ENCODE results near the gene ADGRB3.

The ADGRB3 gene

DNA sequence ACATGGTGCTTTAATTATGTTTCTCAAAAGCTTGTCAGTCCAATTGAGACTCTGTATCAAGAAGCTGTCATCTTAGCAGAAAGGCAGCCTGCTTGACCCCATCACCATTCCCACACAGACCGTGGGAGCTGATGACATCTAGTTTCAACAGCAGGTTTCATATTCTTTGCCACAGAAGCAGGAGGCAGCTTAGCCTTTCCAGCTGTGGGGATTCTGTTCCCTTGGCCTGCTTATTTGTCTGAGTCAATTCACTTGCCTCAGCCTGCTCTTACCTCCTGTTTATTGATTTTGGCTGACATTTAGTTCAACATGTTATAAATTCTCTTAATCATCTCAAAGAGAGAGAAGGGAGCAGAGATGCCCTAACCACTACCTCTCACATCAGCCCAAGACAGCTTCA is 527.7 kb downstream of the ADGRB3 start:
- no peak for DNase-seq

DNA sequence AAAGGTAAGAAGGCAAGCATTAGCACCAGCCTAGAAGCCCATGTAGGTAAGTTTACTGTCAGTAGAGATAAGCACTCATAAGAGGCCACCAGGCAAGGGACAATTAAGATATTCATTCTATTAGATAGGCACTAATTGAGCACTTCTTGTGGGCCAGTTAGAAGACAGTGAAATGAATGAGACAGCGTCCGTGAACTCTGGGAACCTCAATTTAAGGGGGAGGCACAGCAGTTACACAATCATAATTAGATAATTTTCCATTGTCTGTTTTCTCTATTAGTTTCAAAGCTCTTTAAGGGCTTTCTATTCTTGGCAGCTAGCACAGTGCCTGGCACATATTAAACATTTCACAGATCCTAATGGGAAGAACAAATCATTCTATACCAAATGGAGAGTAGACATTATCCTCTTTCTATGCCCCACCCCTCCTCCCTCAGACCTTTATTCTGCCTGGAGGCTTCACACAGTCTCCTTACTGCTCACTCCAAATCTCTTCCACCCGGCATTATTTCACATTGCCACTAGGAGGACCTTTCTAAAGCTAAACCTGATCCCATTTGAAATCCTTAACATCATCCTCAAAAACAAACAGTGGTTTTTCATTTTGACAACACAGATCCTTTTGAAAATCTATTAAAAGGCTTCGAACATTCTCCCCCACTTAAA is 529.6 kb downstream of the ADGRB3 start:
- DNase-seq = no peak

DNA sequence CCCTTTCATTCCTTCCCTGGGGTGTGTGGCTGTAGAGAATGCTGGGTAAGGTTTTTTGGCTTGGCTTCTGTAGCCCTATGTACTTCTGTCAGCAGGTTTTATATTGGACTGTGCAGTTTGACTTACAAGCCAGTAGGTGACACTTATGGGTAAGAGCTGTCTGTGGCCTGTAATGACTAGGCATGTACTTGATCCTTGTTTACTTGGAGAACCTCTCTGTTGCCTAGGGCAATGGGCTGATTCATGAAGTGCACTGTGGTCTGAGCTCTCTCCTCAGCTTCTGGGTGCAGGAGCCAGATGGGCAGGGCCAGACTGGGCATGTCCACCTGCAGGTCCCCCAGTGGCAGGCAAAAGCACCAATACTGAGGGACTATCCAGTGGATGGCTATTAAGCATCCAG is 544.6 kb downstream of the ADGRB3 start:
- DNase-seq = no peak

DNA sequence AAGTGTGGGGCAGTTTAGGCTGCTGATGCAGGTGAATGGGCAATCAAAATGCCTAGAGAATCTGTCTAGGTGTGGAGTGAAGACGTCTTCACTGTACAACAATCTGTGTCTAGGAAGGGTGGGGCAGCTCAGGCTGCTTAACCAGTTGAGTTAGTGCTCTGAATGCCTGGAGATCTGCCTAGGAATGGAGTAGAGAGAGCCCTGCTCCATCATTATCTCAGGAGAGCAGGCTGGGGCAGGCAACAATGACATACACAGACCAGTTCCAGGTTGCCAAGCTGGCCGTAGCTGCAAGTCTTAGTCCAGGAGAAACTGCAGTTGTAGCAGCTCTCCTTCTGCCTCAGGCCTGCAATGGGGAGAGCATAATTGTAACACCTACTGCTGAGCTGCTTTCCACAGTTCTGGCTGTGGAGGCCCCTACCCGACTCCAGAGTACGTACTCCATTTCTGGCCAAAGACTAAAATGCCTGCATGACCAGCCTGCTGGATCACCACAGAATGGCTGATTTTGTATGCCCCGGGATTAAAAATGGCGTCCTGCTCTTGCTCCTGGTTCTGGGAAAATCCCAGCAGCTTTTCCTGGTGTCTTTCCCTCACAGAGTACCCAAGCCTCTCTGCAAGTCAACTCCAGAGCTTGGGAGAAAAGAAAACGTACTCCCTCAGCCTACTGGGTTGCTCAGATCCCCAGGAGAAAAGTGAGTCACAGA is 545.4 kb downstream of the ADGRB3 start:
- no peak for DNase-seq

DNA sequence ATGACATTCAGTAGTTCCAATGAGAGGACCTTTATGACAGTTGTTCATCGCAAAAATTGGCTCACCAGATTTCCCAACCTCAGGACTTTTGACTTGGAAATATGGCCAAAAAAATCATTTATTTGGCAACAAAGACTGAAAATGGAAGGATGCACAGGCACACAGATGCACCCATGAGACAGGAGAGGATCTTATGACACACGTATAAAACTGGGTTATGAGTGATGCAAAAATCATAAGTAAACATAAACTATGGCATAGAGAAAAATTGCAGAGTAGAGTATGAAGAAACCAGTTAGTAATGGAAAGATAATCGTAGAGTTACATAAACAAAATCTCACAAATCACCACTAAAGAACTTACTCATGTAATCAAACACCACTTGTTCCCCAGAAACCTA is 546.9 kb downstream of the ADGRB3 start:
- no peak for DNase-seq

DNA sequence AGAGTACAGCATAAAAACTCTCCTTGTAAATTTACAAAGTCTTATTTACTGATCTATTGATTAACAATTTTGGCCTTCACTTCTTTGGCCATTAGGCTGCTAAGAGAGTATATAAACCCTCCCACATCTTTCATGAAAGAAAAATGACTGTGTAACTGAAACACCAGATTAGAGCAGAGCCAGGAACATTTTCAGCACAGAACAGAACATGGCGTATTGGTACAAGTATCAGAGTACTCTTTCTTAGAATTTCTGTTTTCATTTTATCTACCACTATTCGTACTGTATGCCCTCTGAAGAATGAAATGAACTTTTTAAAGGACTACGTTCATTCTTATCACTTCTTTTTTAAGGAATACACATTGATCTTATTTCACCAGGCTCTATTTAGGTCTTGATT is 550.2 kb downstream of the ADGRB3 start:
- no peak for DNase-seq

DNA sequence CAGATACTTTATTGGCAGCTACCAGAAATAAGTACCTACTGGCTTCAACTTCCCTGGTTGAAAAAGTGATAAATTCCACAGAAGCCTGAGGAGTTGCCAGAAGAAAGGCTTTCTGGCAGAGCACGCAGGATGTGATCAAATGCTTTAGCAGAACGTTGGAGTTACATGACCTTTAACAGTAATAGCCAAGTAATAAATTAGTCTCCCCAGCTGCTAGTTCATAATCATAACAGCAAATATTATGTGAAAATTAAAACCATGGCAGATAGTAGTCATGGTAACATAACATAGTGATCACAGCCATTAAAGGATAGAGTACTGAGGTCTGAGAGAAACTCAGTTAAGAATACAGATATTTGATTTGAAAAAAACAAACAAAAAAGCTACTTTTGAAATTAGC is 567.7 kb downstream of the ADGRB3 start:
- no peak for DNase-seq

DNA sequence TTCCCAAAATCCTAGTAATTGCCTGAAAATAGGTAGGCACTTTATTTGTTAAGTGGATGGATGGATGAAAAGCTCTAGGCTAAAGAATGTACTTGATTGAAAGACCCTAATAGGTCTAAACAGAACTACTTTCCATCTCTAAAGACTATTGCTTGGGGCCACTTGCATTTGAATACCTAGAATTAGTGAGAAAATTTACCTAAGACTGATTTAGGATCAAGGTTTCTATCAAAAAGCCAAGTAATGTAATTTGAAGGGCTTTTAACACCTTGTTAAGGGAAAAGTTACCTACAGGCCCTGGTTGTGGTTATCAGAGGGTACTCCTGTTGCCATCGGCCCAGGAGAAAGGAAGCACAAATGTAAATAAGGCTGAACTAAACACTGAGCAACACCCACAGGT is 581.0 kb downstream of the ADGRB3 start:
- DNase-seq = no peak

DNA sequence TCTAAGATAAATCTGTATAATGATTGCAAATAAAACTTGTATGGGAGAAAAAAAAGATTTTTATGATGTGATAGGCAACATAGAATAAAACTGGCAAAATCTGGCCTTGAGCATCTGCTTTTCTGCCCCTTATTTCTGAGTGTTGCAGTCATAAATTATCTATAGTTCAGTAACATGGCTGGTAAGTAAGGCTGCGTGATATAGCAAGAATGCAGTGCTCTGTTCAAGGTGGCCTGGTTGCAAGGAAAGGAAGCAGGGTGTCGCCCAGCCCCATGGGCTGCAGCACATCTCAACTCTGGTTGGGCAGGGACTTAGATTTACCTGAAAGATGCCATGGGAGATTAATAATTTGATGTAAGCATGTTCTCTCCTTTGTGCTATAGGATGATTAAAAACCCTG is 582.3 kb downstream of the ADGRB3 start:
- no peak for DNase-seq

DNA sequence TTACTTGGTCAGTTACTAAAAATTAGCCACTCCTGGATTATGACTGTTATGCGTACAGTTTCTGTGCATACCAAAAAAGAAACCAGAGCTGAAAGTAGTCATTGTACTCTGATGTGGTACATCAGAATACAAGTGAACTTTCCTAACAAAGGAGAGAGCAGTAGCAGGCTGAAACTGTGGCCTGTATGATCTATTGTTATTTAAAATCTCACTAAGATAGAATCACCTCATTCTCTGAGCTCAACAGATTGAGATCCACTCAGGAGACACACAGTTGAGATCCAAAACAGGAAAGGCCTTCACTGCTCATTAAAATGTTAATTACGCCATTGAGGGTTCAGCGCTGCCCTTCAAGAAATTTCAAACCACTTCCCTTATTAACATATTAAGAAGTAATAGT is 585.3 kb downstream of the ADGRB3 start:
- DNase-seq = no peak

DNA sequence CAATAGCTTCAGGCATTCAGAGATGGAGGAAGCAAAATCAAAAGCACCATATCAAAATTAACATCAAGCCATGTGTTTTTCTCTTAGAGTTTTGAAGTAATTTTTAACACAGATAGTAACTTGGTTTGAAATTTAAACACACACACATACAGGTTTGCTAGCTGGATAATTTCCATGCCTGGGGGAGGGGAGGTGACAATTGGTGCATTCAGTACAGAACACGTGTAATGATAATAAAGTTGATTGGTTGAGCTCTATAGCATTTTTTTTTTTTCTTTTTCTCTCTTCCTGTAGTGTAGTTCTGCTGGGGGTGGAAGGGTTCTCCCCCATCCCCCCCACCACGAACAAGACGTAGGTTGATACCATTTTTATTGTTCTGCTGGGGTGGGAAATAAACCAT is 596.9 kb downstream of the ADGRB3 start:
- DNase-seq = no peak

DNA sequence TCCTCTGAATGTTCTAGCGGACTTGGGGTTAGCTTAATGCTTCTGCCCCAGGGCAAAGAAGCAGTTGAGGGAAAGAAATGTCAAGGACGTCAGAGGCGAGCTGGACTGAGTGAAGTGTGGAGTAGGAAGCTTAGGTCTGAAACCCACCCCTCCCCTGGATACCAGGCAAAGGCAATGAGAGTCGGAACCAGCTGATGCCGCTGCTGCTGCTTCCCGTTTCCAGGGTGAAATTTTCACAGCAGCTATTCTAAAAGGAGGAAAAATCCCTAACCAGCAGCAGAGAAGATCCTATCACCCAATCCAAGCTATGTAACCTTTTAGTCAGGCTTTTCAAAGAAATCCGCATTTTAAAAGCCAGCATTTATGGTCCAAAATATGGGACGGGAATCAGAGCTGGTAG is 597.4 kb downstream of the ADGRB3 start:
- DNase-seq = no peak

DNA sequence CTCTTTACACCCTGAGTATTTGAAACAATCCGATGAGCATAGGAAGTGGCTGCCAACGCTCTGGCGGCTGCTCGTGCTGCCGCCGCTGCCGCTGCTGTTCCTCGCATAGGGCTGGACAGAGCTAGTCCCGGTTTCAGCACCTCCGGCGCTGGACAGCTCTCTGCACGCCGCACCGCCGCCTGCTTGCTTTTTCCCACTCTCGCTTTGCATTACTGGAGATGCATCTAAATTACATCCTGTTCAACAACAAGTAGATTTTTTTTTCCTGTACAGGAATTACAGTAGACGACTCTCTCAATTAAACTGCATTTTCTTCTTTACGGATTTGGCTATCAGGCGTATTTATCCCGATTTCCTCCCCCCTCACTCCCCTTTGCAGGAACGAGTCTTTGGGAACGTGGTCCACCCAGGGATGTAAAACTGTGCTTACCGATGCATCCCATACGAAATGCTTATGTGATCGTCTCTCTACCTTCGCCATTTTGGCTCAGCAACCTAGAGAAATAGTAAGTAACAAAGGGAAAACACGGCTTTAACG is 597.9 kb downstream of the ADGRB3 start:
- DNase-seq = no peak

DNA sequence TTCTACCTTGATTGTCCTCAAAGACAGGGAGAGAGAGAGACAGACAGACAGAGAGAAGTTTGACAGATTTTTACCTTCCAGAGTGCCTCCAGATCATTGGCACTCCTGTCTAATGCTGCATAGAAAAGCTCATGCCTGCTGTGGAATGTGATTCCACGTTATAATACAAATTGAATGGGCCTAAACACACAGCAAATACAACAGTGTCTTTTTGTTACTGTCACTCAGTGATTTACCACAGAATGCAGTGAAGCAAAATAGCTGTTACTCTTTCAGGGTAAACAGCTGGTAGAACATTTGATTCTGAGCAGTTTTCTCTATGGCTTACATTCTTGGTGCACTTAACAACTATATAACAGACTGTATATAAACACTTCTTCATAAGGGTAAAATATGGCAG is 603.0 kb downstream of the ADGRB3 start:
- DNase-seq = no peak

DNA sequence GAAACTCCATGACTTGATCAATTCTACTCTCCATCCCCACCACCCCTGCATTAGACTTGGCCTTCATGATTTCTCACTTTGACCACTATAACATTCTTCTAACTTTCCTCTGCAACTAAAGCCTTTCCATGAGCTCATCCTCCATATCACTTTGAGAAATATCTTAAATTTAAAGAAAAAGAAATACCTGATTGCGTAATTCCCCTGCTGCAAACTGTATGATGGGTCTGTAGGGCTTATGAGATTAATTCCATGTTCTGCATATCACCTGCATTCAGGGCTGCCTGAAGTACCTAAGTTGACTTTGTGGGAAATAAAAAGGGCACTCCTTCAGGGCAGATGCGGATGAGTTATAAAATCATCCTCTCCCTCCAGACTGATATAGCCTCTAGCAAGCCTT is 611.9 kb downstream of the ADGRB3 start:
- DNase-seq = no peak

DNA sequence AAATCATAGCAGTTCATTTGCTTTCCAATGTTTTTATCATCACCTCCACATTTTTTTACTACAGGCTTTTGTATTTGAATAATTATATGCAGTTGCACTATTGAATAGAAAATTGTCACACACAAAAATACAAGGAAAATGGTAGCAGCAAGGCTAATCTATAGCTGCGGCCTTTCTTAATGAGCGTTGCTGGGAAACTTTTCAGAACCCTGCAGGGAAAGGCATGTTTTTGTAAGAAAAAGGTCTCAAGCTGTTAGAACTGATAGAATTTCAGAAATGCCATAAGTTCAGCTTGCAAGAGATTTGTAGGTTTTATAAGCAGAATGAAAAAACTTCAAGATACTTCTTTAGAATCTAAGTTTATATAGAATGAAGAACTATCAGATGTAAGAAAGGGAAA is 625.9 kb downstream of the ADGRB3 start:
- DNase-seq = no peak

DNA sequence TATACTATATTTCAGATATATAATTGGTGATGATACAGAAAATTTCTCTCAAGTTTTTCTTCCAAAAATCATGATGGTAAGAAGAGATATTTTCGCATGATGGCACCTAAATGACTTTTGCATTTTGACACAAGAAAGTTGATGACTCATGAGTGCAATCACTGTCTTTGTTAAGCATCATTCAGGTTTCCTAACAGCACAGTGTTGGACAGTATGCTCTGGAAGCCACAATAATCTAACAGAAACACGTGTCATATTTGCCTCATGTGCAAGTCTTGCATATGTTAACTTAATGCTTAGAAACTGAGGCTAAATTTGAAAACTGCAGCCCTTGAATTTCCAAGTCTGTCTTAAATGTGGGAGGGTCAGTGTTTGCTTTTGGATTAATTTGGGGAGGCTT is 628.2 kb downstream of the ADGRB3 start:
- DNase-seq = no peak

DNA sequence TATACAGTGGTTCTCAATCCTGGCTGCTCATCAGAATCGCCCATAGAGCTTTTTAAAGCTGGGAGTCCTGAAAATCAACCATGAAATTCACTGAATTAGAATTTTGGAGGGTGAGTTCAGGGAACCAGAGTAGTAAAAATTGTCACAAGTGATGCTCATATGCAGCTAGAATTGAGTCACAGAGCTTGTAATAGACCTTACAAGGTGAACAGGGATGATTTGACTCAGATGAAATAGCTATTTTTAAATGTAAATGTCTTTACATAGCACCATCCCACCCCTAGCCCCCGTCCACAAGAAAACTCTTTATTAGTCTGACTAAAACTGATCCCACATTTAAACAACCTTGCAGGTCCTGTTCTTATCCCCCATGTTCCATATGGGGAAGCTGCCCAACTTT is 630.0 kb downstream of the ADGRB3 start:
- no peak for DNase-seq

DNA sequence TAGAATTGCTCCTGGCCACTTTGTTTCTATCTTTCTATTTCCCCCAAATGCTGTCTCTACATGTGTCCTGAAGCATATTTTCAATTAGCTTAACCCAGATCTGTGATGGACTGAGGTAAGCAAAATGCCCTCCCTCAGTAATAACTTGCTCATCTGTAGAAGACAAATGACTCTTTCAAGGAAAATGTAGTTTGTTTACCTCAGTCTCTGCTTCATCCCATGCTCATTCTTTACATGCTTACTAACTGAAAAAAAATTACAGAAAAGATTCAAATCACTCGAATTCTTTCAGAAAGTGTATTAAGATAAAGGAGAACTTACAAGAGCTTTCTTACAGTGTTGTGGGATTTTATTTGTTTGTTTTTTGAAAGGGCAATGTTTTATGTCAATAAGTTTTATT is 630.6 kb downstream of the ADGRB3 start:
- no peak for DNase-seq

DNA sequence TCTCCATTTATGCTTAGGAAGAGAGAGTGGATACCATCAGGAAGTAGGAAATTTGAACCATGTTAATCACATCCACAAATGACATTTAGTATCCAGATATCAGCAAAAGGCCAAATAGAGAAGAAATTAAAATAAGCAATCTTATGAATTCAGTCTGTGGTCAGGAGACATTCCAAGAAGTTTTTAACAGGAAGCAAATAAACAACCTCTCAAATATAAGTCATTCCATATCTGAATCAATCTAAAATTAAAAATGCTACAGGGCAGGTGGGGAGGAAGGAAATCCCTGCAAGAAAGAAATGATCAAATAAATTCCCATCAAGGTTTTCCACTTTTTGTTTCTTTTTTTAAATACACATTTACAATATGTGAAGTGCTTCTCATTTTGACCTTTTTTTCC is 641.1 kb downstream of the ADGRB3 start:
- DNase-seq = no peak

DNA sequence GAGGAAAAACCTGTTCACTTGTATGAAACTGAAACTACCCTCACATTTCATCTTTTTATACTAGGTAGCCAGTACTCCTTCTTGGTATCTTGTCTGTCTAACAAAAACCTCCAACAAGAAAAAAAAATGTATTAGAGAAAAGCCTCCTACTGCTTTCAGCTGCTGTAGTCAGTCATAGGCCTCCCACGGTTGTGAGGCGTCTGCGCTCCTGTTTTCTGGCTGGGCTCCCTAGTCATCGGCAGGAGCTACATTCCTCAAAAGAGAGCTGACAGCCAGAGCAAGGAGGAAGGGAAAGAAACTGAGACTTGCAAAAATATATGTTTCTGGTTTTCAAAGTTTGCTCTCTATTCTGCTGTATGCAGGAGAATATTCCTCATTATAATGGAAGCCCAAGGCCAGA is 644.7 kb downstream of the ADGRB3 start:
- no peak for DNase-seq

DNA sequence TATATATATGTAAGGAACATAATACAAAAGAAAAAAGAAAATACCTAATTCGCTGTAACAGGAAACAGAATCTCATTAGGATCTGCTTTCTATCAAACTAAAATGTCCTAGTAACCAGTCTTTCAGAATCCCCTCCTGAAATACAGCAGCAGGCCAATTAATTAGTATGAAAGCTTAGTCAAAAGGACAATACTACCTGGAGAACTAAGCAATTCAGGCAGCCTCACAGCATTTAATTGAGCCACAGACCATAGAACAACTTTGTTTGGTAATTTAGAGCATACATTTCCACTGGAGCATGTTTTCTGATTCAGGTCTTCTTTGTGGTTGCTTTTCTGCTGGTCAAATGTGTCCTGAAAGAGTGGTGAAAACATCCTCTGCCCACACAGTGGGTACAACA is 645.8 kb downstream of the ADGRB3 start:
- DNase-seq = no peak

DNA sequence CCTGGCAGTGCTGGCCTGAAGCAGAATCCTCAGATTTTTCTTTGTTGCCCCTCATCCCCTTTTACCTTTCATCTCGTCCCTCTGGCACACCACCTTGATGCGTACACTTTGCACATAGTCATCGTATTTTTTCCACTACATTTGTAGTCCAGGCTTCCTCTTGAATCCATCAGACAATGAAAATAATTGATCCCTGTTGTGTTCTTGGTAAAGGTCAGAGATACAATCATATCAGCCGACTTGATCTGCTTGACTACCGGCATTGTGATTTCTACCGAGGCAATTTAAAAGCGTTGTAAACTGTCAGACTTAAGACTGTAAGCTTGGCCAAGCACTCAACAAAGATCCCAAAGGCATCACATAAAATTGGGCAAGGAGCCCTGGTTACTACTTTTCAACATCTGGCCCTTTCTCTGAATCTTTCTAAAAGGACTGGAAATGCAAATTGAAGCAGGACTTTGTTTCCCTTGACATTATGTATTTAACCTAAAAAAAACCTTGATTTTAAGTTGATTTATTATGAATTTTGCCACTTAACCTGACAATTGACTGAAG is 649.2 kb downstream of the ADGRB3 start:
- DNase-seq = no peak

DNA sequence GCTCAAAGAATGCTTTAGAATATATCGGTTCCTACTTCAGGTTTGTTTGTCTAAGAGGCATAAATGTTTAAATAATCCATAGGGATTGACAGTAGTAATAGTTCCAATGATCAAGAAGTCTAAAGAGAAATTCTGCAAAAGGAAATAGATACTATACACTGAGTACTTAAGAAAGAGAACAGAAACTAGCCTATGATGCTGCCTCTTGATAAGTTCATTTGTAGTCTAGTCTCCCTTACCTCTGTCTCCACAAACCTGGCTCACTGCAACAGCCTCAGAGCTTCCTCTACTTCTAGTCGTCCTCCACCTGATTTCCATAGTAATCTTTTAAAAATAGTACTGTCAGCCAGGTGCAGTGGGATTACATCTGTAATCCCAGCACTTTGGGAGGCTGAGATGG is 650.0 kb downstream of the ADGRB3 start:
- DNase-seq = no peak

DNA sequence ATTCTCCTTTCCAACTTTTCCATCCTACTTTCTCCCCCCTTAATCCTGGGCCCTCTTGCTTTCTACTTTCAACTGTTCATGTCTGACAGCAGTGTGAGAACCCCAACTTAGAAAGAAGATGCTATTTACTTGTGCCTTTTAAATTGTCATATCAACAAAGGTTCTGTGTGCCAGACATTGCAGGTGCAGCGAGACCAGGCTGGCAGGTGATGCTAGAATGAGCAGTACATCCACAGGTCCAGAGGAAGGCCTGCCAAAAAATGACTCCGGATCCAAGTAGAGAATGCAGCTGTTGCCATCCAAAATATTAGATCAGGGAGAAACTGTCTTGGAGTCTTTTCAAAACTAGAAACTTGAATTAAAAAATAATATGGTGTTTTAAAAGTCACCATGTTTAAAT is 651.2 kb downstream of the ADGRB3 start:
- DNase-seq = no peak
